Glutamatergic neuron (in vitro differentiated cells): ENCODE measurements around the gene MRRF. TPM values are rescaled to one million over a fixed set of nuclear protein-coding genes. Genes with fewer than 3 reads are reported as not detected.
A peak's percentile ranks its signal among the peaks of the same experiment; 100 is the strongest.
"Not testable (repeated sequence)": the region's sequence is repeated elsewhere in the genome, so short reads cannot be mapped to it uniquely, and the experiment has no call there.

Source experiments
- DNase-seq: peaks from one replicate; pipeline ENCODE4 v3.0.0; 2022
- H3K27ac Mint-ChIP-seq: one replicate; pipeline ENCODE4 v1.8.0; 2020; ENCODE audit warnings: mild to moderate bottlenecking, mixed read lengths, inconsistent platforms; ENCODE audit not compliant: unreplicated experiment
- H3K27me3 Mint-ChIP-seq: one replicate; pipeline ENCODE4 v1.8.0; 2020; ENCODE audit warnings: mild to moderate bottlenecking, moderate library complexity, mixed read lengths, inconsistent platforms; ENCODE audit not compliant: unreplicated experiment
- H3K36me3 Mint-ChIP-seq: one replicate; pipeline ENCODE4 v1.8.0; 2020; ENCODE audit warnings: mild to moderate bottlenecking, mixed read lengths, inconsistent platforms; ENCODE audit not compliant: unreplicated experiment
- H3K4me1 Mint-ChIP-seq: one replicate; pipeline ENCODE4 v1.8.0; 2020; ENCODE audit warnings: mild to moderate bottlenecking, low read depth, mixed read lengths, inconsistent platforms; ENCODE audit not compliant: unreplicated experiment
- H3K4me3 Mint-ChIP-seq: one replicate; pipeline ENCODE4 v1.8.0; 2020; ENCODE audit warnings: mild to moderate bottlenecking, mixed read lengths, inconsistent platforms; ENCODE audit not compliant: unreplicated experiment
- H3K9me3 Mint-ChIP-seq: one replicate; pipeline ENCODE4 v1.8.0; 2020; ENCODE audit warnings: mild to moderate bottlenecking, moderate library complexity, mixed read lengths, inconsistent platforms; ENCODE audit not compliant: unreplicated experiment
- total RNA-seq: library from RNA; stranded (reverse); fragmentation: NEBNext Ultra II Directional; extraction: Animal tissue kit (Norgen Biotek cat#: 25700); gene quantifications from one replicate; pipeline ENCODE4 v1.2.1, GENCODE V29; 2021; ENCODE audit not compliant: unreplicated experiment
- TF ChIP-seq, protein P1 (sequence below): fragments of 200-600 bp; sonication (generic); IDR thresholded peaks from one replicate; pipeline ENCODE4 v1.5.0; 2021; ENCODE audit not compliant: partially characterized antibody, unreplicated experiment

Gene MRRF
- total RNA-seq, 1 donor from 2014 or later = 16.9 TPM

DNA sequence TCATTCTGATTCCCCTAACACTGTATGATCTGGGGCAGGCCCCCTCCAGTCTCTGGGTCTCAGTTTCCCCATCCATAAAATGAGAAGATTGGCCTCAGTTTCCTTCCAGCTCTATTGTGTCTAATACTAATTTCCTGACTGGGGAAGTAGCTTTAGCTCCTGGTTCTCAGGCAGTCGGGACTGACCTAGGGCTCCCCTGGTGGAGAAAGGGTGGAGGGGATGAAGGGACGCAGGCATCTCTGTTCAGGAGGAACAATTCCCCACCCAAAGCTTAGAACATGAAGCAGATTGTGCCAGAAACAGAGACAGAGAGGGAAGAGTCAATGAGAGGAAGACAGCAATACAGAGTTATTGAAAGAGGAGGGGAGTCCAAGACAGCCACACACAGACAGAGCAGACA is 91.9 kb downstream of the MRRF start:
- TF ChIP-seq, protein P1, sequence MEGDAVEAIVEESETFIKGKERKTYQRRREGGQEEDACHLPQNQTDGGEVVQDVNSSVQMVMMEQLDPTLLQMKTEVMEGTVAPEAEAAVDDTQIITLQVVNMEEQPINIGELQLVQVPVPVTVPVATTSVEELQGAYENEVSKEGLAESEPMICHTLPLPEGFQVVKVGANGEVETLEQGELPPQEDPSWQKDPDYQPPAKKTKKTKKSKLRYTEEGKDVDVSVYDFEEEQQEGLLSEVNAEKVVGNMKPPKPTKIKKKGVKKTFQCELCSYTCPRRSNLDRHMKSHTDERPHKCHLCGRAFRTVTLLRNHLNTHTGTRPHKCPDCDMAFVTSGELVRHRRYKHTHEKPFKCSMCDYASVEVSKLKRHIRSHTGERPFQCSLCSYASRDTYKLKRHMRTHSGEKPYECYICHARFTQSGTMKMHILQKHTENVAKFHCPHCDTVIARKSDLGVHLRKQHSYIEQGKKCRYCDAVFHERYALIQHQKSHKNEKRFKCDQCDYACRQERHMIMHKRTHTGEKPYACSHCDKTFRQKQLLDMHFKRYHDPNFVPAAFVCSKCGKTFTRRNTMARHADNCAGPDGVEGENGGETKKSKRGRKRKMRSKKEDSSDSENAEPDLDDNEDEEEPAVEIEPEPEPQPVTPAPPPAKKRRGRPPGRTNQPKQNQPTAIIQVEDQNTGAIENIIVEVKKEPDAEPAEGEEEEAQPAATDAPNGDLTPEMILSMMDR = peak; percentile 39
- DNase-seq = no peak
- H3K36me3 Mint-ChIP-seq = peaks cover 6% of the 10 kb centered on the region
- no peak overlapping the region for H3K4me3 Mint-ChIP-seq
- no peak overlapping the region for H3K27ac Mint-ChIP-seq
- no peaks in the 10 kb centered on the region for H3K9me3 Mint-ChIP-seq
- no peaks in the 10 kb centered on the region for H3K4me1 Mint-ChIP-seq
- H3K27me3 Mint-ChIP-seq = no peaks in the 10 kb centered on the region

DNA sequence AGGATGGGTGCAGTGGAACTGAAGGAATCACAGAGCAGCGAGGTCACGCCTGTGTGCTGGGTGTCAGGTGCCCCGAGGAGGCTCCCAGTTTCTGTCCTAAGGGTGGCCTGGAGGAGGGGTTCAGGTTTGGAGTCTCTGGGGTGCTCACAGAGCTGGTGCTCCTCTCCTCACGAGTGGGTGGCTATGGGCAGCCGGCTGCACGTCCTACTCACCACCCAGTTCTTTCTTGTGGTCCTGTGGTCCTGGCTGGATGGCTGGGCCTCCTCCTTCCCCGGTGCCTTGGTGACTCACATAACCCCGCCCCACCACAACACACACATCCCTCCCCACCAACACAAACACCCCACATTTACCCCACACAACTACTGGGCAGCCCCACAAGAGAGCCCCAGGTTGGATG is 96.2 kb downstream of the MRRF start:
- Mint-ChIP-seq H3K4me1 (no peaks in the 10 kb centered on the region), H3K9me3 (no peaks in the 10 kb centered on the region), H3K27ac (no peak overlapping the region), H3K4me3 (no peak overlapping the region), H3K27me3 (peaks cover 3% of the 10 kb centered on the region), H3K36me3 (peaks cover 6% of the 10 kb centered on the region)
- DNase-seq = no peak
- TF ChIP-seq, protein P1 = no peak

DNA sequence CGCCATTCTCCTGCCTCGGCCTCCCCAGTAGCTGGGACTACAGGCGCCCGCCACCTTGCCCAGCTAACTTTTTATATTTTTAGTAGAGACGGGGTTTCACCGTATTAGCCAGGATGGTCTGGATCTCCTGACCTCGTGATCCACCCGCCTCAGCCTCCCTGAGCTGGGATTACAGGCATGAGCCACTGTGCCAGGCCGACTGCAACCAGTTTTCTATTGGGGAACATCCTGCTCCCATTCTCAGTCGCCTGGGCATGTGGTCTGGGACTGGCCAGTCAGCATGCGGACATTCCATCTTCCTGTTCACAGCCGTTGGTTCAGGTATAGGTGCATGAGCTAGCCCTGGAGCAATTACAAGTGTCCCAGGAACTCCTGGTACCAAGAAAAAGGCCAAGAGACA is 98.4 kb downstream of the MRRF start:
- not testable (repeated sequence) for H3K4me3 Mint-ChIP-seq, H3K36me3 Mint-ChIP-seq, H3K27me3 Mint-ChIP-seq, H3K4me1 Mint-ChIP-seq, DNase-seq, H3K27ac Mint-ChIP-seq, H3K9me3 Mint-ChIP-seq

DNA sequence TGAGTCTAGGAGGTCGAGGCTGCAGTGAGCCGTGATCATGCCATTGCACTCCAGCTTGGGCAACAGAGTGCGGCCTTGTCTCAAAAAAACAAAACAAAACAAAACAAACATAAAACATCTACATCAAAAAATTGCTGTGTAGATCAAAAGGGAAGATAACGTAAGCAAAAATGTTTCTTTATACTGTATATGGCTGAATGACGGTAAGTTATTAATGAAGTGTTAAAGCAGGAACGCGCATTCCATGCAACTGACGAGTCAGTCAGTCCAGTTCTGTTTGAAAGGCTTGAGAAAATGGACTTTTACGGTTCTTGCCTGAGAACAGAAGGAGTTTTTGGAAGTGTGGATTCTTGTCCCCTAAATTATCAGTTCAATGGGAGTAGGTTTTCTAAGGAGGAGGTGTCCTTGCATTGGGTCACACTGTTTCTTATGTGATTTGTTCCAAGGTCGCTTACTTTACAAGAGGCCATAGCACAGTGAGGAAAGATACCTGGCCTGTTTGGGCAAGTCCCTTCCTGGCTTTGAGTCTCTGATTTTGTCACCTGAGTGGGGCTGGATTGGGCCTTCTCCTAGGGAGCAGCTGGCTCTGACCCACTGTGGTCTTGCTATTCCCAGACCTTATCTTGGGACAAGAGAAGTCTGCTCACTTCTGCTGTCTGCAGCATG is 99.6 kb downstream of the MRRF start:
- Mint-ChIP-seq H3K4me1 (no peaks in the 10 kb centered on the region), H3K36me3 (no peaks in the 10 kb centered on the region), H3K27ac (no peak overlapping the region), H3K4me3 (no peak overlapping the region), H3K27me3 (peaks cover 6% of the 10 kb centered on the region), H3K9me3 (no peaks in the 10 kb centered on the region)
- TF ChIP-seq, protein P1 = no peak
- DNase-seq = no peak

DNA sequence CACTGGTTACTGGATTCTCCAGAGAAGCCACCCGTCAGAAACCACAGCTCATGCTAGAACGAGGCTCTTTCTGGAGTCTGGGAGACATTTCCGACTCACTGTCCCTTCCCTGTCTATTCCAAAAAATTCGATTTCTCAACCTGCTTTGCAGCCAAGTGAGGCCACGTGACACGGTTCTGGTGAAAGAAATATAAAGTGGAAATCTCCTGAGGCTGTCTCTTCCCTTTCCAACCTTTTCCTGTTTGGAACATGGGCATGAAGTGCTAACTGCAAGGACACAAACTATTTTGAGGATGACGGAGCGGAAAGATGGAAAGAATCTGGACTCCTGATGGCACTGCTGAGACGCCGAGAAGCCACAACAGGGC is 100.1 kb downstream of the MRRF start:
- DNase-seq = no peak
- Mint-ChIP-seq H3K9me3 (no peaks in the 10 kb centered on the region), H3K4me3 (no peak overlapping the region), H3K27me3 (peaks cover 6% of the 10 kb centered on the region), H3K36me3 (no peaks in the 10 kb centered on the region), H3K27ac (no peak overlapping the region), H3K4me1 (no peaks in the 10 kb centered on the region)
- TF ChIP-seq, protein P1 = no peak
